Measurements from ENCODE around the gene RNF111.
"Not testable (repeated sequence)": the region's sequence is repeated elsewhere in the genome, so short reads cannot be mapped to it uniquely, and the experiment has no call there.

The RNF111 gene

DNA sequence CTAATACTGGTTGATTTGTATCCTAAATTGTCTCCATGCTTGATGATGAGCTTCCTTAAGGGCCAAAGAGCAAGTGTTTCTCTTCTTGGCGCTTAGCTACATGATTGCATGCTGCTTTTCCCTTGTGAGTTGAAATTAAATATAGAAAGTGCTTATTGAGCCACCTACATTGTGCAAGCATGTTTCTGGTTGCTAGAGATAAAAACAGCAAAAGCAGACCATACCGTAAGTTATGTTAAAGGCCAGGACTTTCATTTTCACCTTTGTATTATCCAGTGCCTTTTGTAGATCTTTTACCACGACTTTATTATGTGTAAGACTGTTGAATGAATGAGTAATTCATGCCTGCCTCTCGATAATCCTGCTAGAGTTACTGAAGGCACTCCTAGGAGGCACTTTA is 75.6 kb downstream of the RNF111 start:
- DNase-seq: no peak

DNA sequence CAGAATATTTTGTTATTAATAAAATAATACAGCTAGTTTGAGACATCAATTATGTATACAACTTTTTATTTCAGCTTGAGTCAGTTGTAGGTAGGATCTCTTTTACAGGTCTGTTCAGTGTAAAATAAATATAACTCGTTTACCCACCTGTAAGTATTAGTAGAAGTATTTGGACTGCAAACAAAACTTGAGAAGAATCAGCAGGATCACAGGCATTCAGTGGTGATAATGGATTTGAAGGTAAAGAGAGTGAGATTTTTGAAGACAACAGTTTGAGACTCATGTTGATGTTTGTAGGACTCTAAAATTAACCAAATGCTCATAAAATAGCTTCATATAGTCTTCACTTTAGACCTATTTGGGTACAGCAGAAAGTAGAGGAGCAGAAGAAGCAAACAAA is 82.0 kb downstream of the RNF111 start:
- DNase-seq: no peak

DNA sequence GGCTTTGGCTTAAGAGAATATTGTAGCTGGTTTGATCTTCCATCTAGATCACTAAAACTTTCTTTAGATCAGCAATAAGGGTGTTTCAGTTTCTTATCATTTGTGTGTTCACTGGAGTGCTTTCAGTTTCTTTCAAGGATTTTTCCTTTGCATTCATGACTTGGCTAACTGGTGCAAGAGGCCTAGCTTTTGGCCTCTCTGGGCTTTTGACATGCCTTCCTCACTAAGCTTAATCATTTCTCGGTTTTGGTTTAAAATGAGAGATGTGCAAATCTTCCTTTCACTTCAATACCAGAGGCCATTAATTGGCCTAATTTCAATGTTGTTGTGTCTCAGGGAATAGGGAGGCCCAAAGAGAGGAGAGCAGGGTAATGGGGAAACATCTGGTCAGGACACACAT is 87.1 kb downstream of the RNF111 start:
- no peak for DNase-seq

DNA sequence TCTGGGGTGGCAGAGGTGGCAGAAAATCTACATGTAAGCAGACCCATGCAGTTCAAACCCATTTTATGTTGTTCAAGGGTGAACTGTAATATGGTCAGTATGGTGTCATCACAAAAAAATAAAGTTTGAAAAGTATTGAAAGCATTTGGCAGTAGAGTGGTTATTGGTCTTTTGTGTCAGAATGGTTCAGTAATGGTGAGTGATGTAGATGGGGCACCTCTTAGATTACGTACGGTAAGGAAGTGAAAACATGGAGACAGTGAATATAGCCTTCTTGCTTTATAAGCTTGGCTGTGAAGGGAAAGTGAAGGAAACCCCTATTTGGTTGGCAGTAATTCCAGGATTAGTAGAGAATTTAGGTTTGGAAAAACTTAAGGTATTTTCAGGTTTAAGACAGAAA is 100.3 kb downstream of the RNF111 start:
- DNase-seq: no peak

DNA sequence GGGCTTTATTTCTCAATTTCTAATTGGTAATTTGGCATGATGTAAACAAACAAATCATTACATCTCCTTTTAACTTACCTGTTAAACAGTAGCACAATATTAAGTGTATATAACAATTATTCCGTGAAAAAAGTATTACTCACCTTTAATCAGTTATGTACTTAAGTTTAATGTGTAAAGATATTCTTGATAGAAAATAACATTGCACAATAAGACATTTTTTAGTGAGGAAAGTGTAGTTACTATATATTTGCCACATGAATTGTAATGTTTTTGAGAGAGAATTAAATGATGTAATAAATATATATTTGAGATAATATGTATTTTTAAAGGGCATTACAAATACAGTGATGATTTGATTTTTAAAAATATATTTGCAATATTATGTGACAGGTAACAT is 106.6 kb downstream of the RNF111 start:
- no peak for DNase-seq

DNA sequence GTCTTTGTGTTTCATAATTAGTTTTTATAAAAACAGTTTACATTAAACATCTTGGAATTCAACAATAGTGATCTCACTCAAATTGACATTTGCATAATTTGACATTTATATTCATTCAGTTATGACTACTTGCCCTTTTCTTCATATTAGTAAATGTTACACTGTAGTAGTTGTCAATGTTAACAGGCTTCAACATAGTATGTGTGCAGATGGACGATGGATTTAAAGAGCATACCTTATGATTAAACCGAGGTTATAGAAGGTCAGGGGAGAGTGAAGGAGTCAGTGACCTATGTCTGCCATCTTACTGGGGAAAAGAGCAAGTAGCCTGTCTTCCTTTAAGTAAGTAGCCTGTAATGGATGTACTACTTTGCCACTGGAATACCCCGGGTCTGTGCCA is 109.0 kb downstream of the RNF111 start:
- DNase-seq: no peak

DNA sequence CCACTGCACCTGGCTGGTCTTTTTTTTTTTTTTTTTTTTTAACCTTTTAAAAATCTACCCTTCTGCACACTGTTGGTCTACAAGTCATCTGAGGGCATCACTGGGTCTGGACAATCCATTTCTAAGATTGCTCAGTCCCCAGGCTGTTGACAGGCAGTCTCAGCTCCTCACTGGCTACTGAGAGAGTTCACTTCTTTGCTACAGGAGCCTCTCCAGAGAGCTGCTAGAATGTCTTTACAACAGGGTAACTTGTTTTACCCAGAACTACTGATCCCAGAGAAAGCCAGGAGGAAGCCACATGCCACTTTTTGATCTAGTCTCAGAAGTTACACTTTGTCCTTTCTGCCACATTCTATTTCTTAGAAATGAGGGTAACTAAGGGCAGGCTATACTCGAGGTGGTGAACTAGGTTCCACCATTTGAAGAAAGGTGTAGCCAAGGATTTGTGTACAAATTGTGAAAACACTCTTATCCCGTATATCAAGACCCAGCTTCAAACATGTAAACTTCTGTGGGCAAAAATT is 111.8 kb downstream of the RNF111 start:
- no peak for DNase-seq

DNA sequence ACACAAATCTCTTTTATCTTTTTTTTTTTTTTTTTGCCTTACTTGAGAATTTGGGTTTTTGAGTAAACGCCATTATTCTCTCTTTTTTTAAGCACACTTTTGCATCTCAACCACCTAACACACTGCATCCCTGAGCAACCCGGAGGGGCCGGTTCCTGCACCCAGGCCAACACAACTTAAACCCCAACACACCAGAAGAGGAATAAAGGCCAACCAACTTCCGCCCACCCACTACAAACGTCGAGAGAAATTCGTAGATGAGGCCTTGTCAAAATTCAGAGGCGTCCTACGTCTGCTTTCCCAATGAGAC is 117.1 kb downstream of the RNF111 start:
- no peak for DNase-seq

DNA sequence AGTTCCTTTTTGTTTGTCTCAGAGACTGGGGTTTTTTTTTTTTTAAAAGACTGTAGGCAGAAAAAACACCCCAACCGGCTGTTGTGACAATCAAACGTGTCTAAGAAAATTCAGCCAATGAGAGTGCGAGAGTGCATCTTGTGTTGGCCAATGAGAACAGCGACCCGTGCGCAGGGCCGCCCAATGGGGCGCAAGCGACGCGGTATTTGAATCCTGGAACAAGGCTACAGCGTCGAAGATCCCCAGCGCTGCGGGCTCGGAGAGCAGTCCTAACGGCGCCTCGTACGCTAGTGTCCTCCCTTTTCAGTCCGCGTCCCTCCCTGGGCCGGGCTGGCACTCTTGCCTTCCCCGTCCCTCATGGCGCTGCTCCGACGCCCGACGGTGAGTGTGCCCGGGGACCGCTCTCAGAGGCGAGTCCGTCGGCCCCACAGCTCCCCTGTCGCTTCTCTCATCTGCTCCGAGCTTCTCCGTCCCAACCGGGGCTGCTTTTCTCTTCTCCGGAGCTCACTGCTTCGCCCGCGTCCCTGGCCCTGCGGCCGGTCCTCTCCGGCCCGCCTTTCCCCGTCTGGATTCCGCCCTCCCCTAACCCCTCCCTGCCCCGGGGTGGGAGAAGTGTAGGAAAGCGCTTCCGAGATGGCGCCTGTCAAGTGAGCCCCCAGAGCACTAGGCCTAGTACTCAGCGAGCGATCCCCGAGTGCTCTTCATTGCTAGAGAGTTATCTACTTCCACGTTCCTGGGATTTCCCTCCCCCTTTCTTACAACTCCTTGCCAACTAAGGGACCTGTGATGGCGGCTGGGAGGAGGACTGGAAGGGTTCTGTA is 117.7 kb downstream of the RNF111 start, which contains the start of gene CCNB2:
Gene CCNB2 (plus strand): TSS at position 235 of the 821 bp plus-strand sequence. CDS start 123 bp downstream, at position 358.
- DNase-seq: peak; percentile 84

DNA sequence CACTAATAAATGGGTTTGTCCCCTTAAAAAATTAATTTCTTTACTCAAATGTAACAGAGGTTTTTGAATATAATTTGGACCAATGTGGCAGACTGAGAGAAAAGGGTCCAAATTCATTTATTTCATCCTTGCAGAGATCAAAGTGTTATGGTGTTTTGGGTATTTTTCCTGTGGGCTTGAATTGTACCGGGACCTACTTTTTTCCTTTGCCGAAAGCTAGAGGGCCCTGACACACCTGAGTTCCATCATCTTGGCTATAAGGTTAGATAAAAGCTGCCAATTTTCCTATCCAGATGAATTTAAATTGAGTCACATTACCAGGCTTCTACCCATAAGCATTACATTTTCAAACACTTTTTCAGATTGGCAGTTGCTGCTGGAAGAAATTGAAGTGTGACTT is 118.4 kb downstream of the RNF111 start:
- no peak for DNase-seq

DNA sequence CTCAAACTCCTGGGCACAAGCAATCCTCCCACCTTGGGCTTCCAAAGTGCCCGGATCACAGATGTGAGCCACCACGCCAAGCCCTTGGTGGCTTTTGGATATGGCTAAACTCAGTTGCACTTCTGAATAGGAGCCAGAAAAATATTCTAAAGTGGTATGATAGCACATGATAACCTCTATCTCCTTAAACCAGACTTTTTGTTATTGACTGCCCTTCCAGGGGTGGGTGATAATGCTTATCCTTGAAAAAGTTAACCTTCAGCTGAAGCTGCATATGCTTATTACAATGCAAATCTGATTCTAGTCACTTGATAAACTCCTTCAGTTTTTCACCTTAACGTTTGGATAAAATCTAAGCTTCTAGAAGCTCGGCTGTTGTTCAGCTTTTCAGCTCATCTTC is 123.8 kb downstream of the RNF111 start:
- DNase-seq: no peak

DNA sequence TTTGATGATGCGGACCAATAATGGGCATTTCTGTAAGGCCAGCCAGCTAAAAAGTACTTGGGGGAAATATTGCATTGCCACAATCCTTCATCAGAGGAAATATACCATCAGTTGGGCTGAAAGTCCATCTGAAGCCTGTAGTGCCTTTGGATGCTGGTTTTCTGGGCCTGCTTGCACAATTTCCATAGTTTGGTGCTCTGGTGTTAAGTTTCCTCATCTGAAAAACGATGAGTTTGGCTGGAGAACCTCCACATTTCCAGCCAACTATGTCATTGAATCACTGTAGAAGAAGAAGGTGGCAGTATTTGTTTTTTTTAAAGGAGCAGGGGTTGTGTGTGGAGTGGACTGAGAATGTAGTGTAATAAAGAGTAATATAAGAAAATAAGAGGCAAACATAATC is 127.6 kb downstream of the RNF111 start:
- DNase-seq: no peak

DNA sequence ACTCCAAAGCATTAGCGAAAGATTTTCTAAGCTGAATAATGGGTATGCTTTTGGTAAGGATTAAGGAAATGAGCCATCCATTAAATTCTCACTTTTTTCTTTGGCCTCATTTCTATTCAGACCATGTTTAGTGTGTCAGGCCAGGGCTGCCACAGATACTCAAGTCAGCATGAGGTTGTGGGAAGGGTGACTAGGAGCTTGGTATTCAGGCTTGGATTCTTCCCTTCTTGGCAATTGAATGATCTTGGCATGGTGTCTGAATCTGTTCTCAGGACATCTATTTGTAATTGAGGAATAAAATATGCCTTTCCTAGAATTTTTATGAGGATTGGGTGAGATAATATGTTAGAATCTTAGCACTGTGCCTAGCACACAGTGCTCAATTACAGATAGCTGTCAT is 128.7 kb downstream of the RNF111 start:
- DNase-seq: no peak

DNA sequence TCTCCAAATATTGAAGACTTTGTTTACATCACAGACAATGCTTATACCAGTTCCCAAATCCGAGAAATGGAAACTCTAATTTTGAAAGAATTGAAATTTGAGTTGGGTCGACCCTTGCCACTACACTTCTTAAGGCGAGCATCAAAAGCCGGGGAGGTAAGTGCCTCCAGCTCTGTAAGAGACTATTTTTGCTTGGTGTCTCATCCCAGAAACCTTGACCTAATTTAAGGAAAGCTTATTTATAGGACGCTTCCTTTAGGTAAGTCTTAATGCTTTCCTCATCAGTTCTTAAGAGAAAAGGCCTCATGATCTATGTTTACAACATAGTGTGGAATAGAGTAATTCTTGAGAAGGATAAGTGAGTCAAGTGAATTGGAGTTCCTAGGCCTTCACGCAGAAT is 129.3 kb downstream of the RNF111 start:
- DNase-seq: no peak

DNA sequence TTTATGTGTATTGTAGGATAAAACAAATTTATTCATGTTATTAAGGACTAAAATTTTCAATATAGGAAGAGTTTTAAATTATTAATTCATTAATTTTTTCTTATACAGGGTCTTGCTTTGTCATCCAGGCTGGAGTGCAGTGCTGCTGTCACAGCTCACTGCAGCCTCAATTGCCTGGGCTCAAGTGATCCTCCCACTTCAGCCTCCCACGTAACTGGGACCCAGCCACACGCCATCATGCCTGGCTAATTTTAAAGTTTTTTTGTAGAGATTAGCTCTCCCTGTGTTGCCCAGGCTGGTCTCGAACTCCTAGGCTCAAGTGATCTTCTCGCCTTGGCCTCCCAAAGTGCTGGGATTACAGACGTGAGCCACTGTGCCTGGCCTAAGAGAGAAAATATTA is 132.2 kb downstream of the RNF111 start:
- DNase-seq: no peak

DNA sequence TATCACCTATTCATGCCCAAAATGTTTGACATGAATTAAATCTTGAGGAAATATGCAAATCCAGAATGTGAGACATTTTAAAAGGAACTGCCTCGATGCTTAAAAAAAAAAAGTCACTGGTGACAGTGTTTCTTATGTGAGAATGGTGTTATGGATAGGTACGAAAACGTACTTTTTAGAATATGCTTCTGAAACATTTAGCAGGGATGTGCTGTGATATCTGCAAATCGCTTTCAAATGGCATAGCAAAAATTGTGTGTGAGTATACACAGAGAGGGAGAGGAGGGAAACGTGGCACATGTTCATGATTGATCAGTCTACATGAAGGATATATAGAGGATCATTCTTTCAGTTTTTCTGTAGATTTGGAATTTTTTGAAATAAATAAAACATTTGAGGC is 133.5 kb downstream of the RNF111 start:
- no peak for DNase-seq

DNA sequence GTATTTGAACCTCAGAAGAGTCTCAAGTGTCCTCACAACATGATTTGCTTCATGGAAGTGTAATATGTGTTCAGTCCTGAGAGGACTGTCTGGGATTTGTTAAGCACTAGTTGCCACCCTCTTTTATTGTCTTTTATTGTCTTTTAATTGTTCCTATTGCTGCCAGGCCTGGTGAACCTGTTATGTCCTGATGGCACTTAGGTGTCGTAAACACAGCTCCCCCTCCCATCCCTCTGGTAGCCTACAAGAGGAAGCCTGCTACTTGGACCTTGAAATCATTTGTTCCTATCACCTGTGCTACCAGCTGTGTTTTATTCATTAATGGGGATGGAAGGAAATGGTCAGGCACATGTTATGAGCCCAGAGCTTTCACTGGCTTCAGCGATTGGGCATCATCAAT is 136.8 kb downstream of the RNF111 start:
- no peak for DNase-seq

DNA sequence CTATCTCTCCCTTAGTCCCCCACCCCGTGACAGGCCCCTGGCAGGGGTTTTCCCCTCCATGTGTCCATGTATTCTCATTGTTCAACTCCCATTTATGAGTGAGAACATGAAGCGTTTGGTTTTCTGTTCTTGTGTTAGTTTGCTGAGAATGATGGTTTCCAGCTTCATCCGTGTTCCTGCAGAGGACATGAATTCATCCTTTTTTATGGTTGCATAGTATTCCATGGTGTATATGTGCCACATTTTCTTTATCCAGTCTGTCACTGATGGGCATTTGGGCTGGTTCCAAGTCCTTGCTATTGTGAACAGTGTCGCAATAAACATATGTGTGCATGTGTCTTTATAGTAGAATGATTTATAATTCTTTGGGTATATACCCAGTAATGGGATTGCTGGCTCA is 138.2 kb downstream of the RNF111 start:
- not testable (repeated sequence) for DNase-seq

DNA sequence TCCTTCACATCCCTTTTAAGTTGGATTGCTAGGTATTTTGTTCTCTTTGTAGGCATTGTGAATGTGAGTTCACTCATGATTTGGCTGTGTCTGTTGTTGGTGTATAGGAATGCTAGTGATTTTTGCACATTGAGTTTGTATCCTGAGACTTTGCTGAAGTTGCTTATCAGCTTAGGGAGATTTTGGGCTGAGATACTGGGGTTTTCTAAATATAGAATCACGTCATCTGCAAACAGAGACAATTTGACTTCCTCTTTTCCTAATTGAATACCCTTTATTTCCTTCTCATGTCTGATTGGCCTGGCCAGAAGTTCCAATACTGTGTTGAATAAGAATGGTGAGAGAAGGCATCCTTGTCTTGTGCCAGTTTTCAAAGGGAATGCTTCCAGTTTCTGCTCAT is 139.8 kb downstream of the RNF111 start:
- DNase-seq: not testable (repeated sequence)

DNA sequence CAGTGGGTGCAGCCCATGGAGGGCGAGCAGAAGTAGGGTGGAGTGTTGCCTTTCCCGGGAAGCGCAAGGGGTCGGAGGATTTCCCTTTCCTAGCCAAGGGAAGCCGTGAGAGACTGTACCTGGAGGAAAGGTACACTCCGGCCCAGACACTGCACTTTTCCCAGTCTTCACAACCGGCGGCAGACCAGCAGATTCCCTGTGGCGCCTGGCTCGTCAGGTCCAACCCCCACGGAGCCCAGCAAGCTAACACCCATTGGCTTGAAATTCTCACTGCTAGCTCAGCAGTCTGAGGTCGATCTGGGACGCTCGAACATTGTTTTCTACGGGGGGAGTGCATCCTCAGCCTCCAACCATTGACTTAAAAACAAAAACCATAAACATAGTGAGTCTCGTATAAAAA is 144.0 kb downstream of the RNF111 start:
- no peak for DNase-seq

DNA sequence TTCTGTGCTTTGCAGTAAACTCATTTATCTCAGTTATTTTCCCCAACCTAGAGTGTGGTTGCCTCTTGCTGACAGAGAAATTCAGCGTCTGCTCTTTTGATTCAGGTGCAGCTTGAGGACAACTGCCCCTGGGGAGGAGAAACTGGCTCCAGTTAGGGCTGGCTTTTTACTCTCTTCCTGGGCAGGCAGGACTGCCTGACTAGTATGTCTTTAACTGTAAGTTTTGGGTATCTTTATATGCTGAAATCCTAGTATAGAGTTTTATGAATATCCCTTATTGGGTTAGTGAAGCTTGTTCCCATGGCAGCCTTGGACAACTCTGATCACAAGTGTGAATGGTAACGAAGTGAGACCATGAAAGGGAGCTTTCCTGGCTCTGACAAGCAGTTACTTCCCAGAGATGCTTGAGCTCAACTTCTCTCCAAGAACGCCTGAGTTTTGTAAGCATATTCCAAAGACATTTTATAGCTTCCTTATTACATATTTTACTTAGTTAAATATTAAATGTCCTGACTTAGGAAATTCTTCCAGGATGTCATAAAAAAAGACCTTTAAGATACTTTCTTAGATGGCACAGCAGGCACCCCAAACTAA is 144.6 kb downstream of the RNF111 start:
- no peak for DNase-seq

DNA sequence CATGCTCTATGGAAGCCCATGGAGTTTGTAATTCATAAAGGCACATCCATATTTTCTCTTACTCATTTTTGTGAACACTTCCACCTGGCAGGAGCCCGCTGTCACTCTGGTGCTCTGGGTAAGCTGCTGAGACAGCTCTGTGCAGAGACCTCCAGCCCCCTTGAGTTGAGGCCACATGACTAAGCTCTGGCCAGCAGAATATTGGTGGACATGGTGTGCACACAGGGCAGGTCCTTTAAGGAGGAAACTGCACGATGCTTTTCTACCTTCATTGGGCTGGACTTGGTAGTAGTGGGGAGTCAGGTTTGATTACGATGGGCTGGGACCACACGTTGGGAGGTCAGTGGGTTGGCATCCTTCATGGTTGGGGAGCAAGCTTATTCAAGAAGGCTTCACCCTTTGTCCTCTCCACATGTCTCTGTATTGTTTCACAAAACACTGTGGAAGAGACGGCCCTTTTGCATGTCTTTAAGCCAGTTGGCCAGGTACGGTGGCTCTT is 146.5 kb downstream of the RNF111 start:
- DNase-seq: no peak

DNA sequence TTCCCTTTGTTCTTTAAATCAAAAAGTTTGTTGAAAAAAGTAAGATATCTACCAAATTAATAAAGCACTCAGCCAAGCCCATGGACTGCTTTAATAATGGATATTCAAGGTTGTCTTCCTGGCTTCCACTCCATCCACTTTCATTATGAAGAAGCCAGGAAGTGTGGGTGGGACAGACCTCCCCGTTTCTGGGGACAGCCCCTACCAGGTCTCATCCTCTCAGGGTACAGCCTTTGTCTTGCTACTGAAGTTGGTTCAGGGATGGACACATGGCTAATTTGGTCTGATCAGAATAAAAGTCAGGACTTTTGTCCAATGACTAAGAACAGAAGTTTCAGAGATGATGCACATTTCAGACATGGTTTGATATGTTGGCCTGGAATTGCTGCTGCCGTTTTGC is 150.1 kb downstream of the RNF111 start:
- DNase-seq: no peak

DNA sequence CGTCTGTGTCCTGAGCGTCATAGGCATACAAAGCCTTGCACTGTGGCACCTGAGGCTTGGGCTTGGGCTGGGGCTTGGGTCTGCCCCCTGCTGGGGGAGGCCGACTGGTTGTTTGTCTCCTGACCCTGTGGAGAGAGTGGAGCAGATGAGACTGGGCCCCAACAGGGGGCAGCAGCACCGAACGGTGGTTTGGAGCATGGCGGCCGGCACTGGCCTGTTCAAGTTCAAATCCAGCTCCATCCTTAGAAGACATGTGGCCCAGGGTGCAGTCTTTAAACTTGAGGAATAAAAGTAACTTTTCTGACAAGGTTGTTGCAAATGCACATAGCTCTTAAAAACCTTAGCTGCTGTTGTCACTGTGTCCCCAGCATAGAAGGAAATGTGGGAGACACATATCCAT is 150.8 kb downstream of the RNF111 start:
- DNase-seq: peak; percentile 8

Measured in NCI-H1694 (cell line).